Epithelial cell of esophagus (primary cell): ENCODE results near the gene RAB44.

Experiments
- DNase-seq: peaks from one replicate; pipeline ENCODE4 v3.0.0; 2010; ENCODE audit warnings: low read depth
- H3K4me3 ChIP-seq: 2 replicates; pipeline ENCODE4 v1.5.1; 2011; ENCODE audit warnings: mild to moderate bottlenecking, low read length, control low read depth
- CTCF ChIP-seq: IDR thresholded peaks from 2 replicates; pipeline ENCODE4 v1.5.1; 2011; ENCODE audit warnings: low read depth, mild to moderate bottlenecking, low read length, control low read depth, inconsistent platforms; ENCODE audit not compliant: insufficient read depth; ENCODE audit errors: missing control alignments

The RAB44 gene

GRCh38 chr6:36670271-36670670 is 27.4 kb upstream of the RAB44 start:
- TF ChIP-seq CTCF = no peak
- no peak overlapping the region for H3K4me3 ChIP-seq
- peak; percentile 56 for DNase-seq

- no peak for DNase-seq
- H3K4me3 ChIP-seq = no peak overlapping the region
- no peak for TF ChIP-seq CTCF
Observed at GRCh38 chr6:36671687-36672375, 25.8 kb upstream of the RAB44 start.

GRCh38 chr6:36673882-36674281 is 23.7 kb upstream of the RAB44 start:
- no peak for DNase-seq
- TF ChIP-seq CTCF = no peak
- no peak overlapping the region for H3K4me3 ChIP-seq

GRCh38 chr6:36674942-36675341 is 22.7 kb upstream of the RAB44 start:
- TF ChIP-seq CTCF = no peak
- H3K4me3 ChIP-seq = no peak overlapping the region
- DNase-seq = peak; percentile 78

GRCh38 chr6:36676141-36677058 is 21.2 kb upstream of the RAB44 start:
- peak overlapping the region; percentile 94 for H3K4me3 ChIP-seq
- DNase-seq = peak; percentile 87

GRCh38 chr6:36677059-36677749 is 20.4 kb upstream of the RAB44 start:
- no peak for TF ChIP-seq CTCF
- DNase-seq = peak; percentile 79
- peak overlapping the region; percentile 94 for H3K4me3 ChIP-seq

More at GRCh38 chr6:36676141-36677058, 21.2 kb upstream of the RAB44 start:
- TF ChIP-seq CTCF = no peak
